WTC11 (cell line): ENCODE results near the gene EPN1. TPM values are rescaled to one million over a fixed set of nuclear protein-coding genes. Genes with fewer than 3 reads are reported as not detected.

Experiments used
- ATAC-seq: fragments of 200-7000 bp; cut with Tn5 transposase; 2 replicates; pipeline ENCODE4 v1.10.0; 2021; ENCODE audit warnings: mild to moderate bottlenecking, moderate library complexity
- CTCF ChIA-PET: fragments of 300-600 bp; sonication (Branson Sonifier 250); formaldehyde crosslinking; loops from one replicate; lab custom pipeline; 2021; ENCODE audit warnings: antibody characterized with exemption; lab: Charles Lee
- POLR2A ChIA-PET: fragments of 350-600 bp; sonication (Branson Sonifier 250); formaldehyde crosslinking; loops from one replicate; lab custom pipeline; 2021; ENCODE audit warnings: antibody characterized with exemption; lab: Charles Lee
- DNase-seq: peaks from one replicate; pipeline ENCODE4 v3.0.0; 2021; ENCODE audit warnings: low spot score
- H3K27ac Mint-ChIP-seq: 2 replicates; pipeline ENCODE4 v1.8.0; 2021; ENCODE audit warnings: mixed read lengths
- H3K27me3 Mint-ChIP-seq: 2 replicates; pipeline ENCODE4 v1.8.0; 2021; ENCODE audit warnings: low read depth, mild to moderate bottlenecking, moderate library complexity, mixed read lengths
- H3K36me3 Mint-ChIP-seq: 2 replicates; pipeline ENCODE4 v1.8.0; 2021; ENCODE audit warnings: mixed read lengths
- H3K4me1 Mint-ChIP-seq: 2 replicates; pipeline ENCODE4 v1.8.0; 2022; ENCODE audit warnings: mixed read lengths
- H3K4me3 Mint-ChIP-seq: 2 replicates; pipeline ENCODE4 v1.8.0; 2021; ENCODE audit warnings: mild to moderate bottlenecking, moderate library complexity, mixed read lengths
- H3K9me3 Mint-ChIP-seq: 2 replicates; pipeline ENCODE4 v1.8.0; 2021; ENCODE audit warnings: mixed read lengths
- ATF1 ChIP-seq: sonication (generic); formaldehyde crosslinking; IDR thresholded peaks from 2 replicates; pipeline ENCODE4 v1.8.1; 2023; ENCODE audit warnings: mild to moderate bottlenecking, moderate library complexity, missing genetic modification reagents
- CREM ChIP-seq: sonication (generic); formaldehyde crosslinking; IDR thresholded peaks from 2 replicates; pipeline ENCODE4 v1.8.1; 2022; ENCODE audit warnings: mild to moderate bottlenecking, missing genetic modification reagents, moderate library complexity
- EMX1 ChIP-seq: fragments of 250-450 bp; sonication (Bioruptor Pico); IDR thresholded peaks from 2 replicates; pipeline ENCODE4 v1.8.0; 2021; ENCODE audit warnings: mild to moderate bottlenecking
- SMAD4 ChIP-seq: sonication (generic); formaldehyde crosslinking; IDR thresholded peaks from 2 replicates; pipeline ENCODE4 v1.8.0; 2022; ENCODE audit warnings: mild to moderate bottlenecking, missing genetic modification reagents
- ZNF232 ChIP-seq: sonication (generic); formaldehyde crosslinking; IDR thresholded peaks from 2 replicates; pipeline ENCODE4 v1.8.0; 2022; ENCODE audit warnings: mild to moderate bottlenecking, missing genetic modification reagents
- ZNF416 ChIP-seq: fragments of 250-450 bp; sonication (Bioruptor Pico); IDR thresholded peaks from 2 replicates; pipeline ENCODE4 v1.9.0; 2021; ENCODE audit warnings: mild to moderate bottlenecking, inconsistent platforms
- ZNF423 ChIP-seq: fragments of 250-450 bp; sonication (Bioruptor Pico); IDR thresholded peaks from 2 replicates; pipeline ENCODE4 v2.1.2; 2022; ENCODE audit warnings: mild to moderate bottlenecking, moderate library complexity
- total RNA-seq: library from RNA; stranded (reverse); gene quantifications from 3 replicates; pipeline ENCODE4 v1.2.3, GENCODE V29; 2021
- TF ChIP-seq, protein P1 (sequence below): sonication (generic); formaldehyde crosslinking; conservative IDR thresholded peaks from 2 replicates; pipeline ENCODE4 v1.8.1; 2023; ENCODE audit warnings: mild to moderate bottlenecking, low read depth, missing genetic modification reagents, moderate library complexity
- TF ChIP-seq, protein P2 (sequence below): sonication (generic); formaldehyde crosslinking; IDR thresholded peaks from 2 replicates; pipeline ENCODE4 v1.8.1; 2022; ENCODE audit warnings: mild to moderate bottlenecking, missing genetic modification reagents, moderate library complexity, borderline replicate concordance
- TF ChIP-seq, protein P3 (sequence below): fragments of 250-450 bp; sonication (Bioruptor Pico); conservative IDR thresholded peaks from 2 replicates; pipeline ENCODE4 v1.9.0; 2021; ENCODE audit warnings: mild to moderate bottlenecking
- TF ChIP-seq, protein P4 (sequence below): sonication (generic); formaldehyde crosslinking; IDR thresholded peaks from 2 replicates; pipeline ENCODE4 v1.8.1; 2023; ENCODE audit warnings: mild to moderate bottlenecking, missing genetic modification reagents

Gene EPN1
- total RNA-seq, 1 experiment from 2014 or later = 234 TPM

DNA sequence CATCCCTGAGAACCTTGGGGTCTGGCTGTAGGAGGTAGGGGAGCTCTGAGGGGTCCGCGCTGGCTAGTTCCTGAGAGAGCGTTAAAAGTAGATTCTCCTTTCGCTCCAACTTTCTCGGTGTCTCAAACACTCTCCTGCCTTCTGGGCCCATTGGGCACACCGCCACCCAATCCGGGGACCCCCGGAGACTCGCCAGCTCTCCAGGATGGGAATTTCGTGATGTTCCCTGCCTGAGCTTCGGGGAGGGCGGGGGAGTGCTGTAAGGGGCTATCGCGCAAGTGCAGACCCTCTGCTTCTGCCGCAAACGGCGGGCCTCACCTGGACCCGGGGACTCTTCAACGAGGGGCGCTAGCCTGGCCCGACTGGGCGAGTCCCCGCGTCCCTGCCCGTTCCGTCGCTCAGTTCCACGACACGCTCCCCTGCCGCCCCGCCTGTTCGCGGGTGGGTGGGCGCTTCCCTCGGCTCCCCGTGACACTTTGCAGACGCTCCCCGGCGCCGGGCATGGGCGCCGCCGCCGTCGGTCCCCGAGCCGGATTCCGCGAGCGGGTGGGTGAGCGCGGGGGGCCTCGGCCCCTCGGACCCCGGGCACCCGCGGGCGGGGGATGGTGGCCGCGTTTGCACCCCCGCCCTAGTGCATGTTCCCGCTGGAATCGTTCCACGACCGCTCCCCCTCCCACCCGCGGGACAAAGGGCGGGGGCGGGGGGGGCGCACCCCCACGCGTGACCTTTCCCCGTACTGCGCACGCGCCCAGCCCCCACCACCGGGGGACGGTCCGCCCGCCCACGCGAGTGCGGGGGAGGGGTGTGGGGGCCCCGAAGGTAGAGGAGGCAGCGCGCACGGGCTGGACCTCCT is 27.1 kb upstream of the EPN1 start, which contains the start of gene CCDC106 (continued):
- TF ChIP-seq EMX1 (CRISPR knock-in tag) (no peak), SMAD4 (CRISPR knock-in tag) (0 out of 2 replicates have a peak, but pooled peaks have one; percentile 41), CREM (CRISPR knock-in tag) (no peak), ZNF232 (CRISPR knock-in tag) (no peak), ZNF423 (CRISPR knock-in tag) (peak; percentile 39; the same call in 1 of the 2 replicates), ZNF416 (CRISPR knock-in tag) (0 out of 2 replicates have a peak, but pooled peaks have one; percentile 53), ATF1 (CRISPR knock-in tag) (no peak)
- TF ChIP-seq, protein P1, sequence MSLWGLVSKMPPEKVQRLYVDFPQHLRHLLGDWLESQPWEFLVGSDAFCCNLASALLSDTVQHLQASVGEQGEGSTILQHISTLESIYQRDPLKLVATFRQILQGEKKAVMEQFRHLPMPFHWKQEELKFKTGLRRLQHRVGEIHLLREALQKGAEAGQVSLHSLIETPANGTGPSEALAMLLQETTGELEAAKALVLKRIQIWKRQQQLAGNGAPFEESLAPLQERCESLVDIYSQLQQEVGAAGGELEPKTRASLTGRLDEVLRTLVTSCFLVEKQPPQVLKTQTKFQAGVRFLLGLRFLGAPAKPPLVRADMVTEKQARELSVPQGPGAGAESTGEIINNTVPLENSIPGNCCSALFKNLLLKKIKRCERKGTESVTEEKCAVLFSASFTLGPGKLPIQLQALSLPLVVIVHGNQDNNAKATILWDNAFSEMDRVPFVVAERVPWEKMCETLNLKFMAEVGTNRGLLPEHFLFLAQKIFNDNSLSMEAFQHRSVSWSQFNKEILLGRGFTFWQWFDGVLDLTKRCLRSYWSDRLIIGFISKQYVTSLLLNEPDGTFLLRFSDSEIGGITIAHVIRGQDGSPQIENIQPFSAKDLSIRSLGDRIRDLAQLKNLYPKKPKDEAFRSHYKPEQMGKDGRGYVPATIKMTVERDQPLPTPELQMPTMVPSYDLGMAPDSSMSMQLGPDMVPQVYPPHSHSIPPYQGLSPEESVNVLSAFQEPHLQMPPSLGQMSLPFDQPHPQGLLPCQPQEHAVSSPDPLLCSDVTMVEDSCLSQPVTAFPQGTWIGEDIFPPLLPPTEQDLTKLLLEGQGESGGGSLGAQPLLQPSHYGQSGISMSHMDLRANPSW (CRISPR knock-in tag) = no peak
- TF ChIP-seq, protein P2, sequence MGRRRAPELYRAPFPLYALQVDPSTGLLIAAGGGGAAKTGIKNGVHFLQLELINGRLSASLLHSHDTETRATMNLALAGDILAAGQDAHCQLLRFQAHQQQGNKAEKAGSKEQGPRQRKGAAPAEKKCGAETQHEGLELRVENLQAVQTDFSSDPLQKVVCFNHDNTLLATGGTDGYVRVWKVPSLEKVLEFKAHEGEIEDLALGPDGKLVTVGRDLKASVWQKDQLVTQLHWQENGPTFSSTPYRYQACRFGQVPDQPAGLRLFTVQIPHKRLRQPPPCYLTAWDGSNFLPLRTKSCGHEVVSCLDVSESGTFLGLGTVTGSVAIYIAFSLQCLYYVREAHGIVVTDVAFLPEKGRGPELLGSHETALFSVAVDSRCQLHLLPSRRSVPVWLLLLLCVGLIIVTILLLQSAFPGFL (CRISPR knock-in tag) = 0 out of 2 replicates have a peak, but pooled peaks have one; percentile 14
- TF ChIP-seq, protein P3, sequence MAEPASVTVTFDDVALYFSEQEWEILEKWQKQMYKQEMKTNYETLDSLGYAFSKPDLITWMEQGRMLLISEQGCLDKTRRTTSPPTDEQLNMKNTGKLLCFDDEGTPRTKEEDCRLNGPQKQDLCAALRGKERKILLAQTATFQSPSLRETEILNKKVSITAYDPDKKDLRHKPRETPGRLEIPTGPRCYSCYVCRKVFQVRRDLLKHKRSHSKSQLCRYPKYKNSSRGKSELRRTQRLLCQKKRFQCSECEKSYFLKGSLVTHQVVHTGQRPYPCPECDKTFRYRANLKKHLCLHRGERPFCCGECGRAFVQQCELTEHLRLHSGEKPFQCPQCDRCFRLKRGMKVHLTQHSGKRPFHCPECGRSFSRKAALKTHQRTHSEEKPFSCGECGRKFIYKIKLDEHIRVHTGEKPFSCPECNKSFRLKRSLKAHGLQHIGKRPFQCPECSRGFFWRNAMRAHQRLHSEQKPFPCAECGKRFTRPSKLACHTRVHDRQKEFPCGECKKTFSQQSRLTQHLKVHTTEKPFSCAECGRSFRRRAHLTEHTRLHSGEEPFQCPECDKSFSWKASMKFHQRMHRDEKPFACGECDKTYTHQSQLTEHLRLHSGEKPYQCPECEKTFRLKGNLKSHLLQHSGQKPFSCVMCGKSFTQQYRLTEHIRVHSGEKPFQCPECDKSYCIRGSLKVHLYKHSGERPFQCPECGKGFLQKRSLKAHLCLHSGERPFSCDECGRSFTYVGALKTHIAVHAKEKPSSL = no peak
- TF ChIP-seq, protein P4, sequence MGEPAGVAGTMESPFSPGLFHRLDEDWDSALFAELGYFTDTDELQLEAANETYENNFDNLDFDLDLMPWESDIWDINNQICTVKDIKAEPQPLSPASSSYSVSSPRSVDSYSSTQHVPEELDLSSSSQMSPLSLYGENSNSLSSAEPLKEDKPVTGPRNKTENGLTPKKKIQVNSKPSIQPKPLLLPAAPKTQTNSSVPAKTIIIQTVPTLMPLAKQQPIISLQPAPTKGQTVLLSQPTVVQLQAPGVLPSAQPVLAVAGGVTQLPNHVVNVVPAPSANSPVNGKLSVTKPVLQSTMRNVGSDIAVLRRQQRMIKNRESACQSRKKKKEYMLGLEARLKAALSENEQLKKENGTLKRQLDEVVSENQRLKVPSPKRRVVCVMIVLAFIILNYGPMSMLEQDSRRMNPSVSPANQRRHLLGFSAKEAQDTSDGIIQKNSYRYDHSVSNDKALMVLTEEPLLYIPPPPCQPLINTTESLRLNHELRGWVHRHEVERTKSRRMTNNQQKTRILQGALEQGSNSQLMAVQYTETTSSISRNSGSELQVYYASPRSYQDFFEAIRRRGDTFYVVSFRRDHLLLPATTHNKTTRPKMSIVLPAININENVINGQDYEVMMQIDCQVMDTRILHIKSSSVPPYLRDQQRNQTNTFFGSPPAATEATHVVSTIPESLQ (CRISPR knock-in tag) = no peak

DNA sequence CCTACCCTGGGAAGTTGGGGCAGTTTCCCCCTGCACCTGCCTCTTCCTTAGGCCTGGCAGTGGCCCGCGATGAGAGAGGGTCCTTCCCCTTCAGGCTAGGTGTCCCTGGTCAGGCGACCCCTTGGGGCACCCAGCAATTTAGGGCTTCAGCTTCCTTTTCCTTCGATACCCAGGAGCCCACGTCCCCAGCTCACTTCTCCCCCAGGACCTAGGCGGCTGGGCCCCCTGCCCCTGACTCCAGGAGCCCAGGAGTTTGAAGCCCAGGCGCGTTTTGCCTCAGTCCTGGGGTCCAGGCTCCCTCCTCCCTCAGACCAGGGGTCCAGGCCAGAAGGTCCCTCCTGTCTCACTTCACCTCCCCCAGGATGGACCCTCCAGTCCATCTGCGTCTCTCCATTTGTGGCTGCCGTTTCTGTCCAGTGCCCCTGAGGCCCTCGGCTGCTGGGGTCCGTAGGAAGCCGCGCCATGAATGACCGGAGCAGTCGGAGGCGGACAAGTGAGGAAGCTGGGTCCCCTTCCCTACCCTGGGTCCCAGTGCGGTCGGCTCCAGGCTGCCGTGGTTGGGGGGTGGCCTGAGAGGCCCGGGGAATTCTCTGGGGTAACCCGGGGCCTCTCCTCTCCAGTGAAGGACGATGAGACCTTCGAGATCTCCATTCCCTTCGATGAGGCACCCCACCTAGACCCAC is 26.3 kb upstream of the EPN1 start:
- ATAC-seq = peak; percentile 5; the same call in 1 of the 2 replicates
- Mint-ChIP-seq H3K4me1 (peaks cover 21% of the 10 kb centered on the region), H3K36me3 (peaks cover 16% of the 10 kb centered on the region), H3K27me3 (no peaks in the 10 kb centered on the region), H3K4me3 (peak overlapping the region; percentile 78), H3K27ac (no peak overlapping the region), H3K9me3 (no peaks in the 10 kb centered on the region)
- DNase-seq = no peak
- TF ChIP-seq EMX1 (CRISPR knock-in tag) = no peak
- CTCF ChIA-PET = interaction anchor here (0.9 to 4.6 kb wide), 5 partner anchors 16 to 195 kb away, joined by 3 to 25 read pairs (median 7); partner anchors contain the start of gene ZNF865
- POLR2A ChIA-PET = no interaction called here
